T-helper 22 cell (primary cell): Measurements from ENCODE around the gene OSBPL1A.

Experiments used
- DNase-seq: peaks from one replicate; pipeline ENCODE4 v3.0.0-alpha.2; 2020; ENCODE audit warnings: low read depth

Gene OSBPL1A

DNA sequence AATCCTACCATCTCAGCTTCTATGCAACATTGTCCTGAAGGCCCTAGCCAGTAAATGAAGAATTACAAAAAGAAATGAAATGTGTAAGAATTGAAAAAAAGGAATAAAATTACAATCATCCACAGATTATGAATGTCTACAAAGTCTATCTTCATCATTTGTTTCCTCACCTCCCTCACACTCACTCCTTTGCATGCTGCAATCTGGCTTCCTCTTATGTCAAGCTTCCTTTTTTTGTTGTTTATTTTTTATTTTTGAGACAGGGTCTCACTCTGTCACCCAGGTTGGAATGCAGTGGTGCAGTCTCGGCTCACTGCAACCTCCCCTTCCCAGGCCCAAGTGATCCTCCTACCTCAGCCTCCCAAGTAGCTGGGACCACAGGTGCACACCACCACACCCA is 129.7 kb downstream of the OSBPL1A start:
- DNase-seq: no peak

DNA sequence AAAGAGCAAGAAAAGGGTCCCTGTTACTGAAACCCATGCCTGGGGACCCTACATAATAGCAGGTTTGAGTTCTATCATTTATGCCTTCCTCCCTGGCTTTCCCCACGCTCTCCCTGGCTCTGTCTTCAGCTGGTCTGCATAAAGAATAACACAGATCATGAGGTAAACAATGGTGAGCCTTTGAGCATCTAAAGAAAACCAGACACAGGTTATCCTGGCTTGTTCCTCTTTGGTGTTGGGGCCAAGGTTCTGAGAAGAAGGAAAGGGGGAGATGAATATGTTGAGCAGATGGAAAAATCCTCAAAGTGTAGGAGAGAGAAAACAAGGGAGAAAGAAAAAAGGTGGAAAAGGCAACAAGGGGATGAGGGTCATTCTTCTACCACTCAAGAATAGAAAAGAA is 131.5 kb downstream of the OSBPL1A start:
- no peak for DNase-seq

DNA sequence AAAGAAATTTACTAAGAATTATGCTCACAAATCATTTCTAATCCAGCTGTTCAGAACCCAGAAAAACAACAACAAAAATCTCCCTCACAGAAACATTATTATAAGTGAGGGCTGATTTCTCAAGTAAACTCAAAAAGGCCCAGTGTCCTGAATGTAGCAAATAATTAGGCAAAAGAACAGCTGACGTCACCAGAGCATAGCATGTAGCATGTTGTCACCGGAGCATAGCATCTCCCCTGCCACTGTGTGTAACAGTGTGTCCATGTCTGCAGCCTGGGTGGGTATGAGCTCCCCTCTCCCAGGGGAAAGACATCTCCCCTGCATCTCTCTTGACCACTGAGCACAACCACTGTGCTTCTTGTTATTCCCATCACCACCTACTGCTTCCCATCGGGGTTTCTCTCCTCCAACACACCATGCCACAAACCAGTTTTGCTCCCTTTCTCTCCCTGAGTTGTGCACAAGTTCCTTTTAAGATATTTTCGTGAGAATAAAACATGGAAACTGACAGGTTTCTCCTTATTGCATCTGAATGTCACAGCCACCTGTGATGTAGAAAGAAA is 132.0 kb downstream of the OSBPL1A start:
- DNase-seq: no peak

DNA sequence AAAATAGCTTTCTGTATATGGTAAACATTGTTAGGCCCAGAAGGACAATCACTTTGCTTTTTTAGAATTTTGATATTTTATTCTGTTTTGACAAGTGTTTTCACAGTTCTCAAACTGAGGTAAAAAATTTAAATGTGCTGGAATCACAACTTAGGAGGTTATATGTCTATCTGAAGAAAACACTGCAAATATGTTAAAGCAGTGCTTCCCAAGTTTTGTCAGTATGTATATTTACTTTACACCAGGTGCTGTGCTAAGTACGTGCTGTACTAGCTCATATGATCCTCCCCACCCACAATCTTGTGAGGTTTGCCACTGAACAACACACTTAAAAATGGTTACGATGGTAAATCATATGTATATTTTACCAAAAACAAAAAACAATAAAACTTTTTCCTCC is 134.6 kb downstream of the OSBPL1A start:
- DNase-seq: no peak

DNA sequence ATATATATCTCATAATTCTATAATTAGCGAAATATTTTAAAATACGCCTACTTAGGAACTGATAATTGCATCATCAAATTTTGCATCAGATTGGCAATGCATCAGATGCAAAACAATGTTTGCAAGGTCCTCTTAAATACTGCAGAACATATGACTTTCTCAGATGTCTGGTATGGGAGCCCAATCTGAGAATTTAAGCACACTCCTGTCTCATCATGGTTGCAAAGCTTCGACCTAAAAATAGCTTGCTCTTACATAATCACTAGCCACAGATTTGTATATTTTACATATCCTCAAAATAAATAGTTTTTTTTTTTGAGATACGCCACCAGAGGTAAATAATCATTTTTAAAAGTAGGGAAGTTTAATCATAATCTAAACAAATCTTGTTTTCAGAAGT is 135.5 kb downstream of the OSBPL1A start:
- no peak for DNase-seq

DNA sequence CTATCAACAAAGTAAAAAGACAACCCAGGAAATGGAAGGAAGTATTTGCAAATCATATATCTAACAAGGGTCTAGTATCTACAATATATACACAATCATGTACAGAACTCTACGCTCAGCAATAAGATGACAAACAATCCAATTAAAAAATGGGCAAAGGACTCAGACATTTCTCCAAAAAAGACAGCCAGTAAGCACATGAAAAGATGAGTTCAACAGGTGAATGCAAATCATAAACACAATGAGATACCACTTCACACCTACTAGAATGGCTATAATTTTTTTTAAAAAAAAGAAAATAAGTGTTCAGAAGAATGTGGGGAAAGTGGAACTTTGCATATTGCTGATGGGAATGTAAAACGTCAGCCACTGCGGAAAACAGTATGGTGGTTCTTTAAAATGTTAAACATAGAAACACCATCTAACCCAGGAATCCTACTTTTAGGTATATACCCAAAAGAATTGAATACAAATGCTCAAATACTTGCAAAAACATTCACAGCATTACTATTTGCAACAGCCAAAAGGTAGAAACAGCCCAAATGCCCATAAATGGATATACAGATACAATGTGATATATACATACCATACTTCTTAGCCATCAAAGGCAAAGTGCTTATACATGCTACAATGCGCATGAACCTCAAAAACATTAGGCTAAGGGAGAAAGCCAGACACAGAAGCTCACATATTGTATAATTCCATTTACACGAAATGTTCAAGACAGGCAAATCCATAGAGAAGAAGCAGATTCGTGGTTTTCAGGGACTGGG is 137.6 kb downstream of the OSBPL1A start:
- no peak for DNase-seq

DNA sequence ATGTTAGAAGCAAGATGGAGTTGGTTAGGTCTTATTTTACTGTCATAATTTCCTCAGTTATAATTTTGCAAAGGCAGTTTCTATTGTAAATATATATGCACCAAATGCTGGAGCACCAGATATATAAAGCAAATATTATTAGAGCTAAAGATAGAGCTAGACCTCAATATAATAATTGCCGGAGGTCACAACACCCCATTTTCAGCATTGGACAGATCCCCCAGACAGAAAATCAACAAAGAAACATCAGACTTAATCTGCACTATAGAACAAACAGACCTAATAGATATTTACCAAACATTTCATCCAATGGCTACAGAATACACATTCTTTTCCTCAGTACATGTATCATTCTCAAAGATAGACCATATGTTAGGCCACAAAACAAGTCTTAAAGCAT is 143.6 kb downstream of the OSBPL1A start:
- no peak for DNase-seq

GRCh38 chr18:24249716-24250115 is 147.9 kb downstream of the OSBPL1A start:
- DNase-seq: no peak

DNA sequence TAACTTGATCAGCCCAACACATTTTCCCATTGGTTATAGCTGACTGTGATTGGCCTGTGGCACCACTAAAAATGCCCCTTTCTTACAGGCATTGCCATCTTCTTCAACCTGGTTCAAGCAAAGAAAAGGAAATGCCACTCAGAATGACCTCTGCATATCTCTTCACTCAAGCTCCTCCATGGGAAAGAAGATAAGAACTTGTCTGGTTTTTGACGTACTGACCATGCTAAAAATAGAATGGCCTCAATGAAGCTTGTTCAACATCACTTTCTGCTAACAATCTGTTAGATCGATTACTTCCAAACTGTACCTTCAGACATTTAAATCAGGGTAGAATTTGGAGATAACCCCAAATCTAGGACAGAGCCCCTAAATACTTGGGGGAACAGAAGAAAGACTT is 149.3 kb downstream of the OSBPL1A start:
- DNase-seq: no peak

- no peak for DNase-seq
Measured at GRCh38 chr18:24246143-24246542, 151.5 kb downstream of the OSBPL1A start.

- DNase-seq: no peak
Measured at GRCh38 chr18:24244698-24245097, 152.9 kb downstream of the OSBPL1A start.

DNA sequence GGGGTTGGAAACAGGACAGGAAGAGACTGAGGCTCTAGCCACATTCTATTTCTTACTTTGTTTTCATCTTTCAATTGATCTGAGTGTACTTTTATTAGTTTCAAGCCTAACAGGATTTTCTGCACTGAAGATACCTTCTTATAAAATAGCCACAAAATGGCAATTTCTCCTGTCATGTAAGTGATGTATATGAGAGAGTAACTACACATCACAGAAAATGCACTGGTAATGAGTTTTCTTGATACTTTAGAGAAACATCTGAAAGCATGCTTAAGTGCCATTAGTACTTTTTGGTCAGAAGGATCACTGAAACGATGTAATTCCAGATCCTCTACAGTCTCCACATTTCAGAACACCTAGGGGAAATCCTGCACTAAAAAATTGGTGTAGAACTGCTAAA is 153.9 kb downstream of the OSBPL1A start:
- DNase-seq: no peak

DNA sequence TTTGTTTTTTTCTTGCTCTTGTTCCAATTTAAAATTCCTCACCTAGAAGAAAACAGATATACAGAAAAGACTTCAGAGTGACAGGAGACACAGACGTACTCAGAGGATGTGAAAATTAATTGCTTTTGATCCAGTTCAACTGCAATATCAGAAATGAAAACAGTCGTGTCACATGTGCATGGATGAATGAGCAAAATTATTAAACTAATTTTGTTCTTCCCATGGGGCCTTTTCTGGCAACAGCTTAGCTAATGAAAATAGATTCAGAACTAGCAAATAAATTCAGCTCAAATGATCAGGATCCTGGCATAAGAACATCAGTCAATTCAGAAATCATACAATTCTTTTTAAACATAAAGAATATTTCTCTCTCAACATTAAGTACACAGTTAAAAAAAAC is 158.3 kb downstream of the OSBPL1A start:
- DNase-seq: no peak

- no peak for DNase-seq
Measured at GRCh38 chr18:24238387-24238786, 159.2 kb downstream of the OSBPL1A start.

GRCh38 chr18:24234850-24235418 is 162.7 kb downstream of the OSBPL1A start:
- no peak for DNase-seq

DNA sequence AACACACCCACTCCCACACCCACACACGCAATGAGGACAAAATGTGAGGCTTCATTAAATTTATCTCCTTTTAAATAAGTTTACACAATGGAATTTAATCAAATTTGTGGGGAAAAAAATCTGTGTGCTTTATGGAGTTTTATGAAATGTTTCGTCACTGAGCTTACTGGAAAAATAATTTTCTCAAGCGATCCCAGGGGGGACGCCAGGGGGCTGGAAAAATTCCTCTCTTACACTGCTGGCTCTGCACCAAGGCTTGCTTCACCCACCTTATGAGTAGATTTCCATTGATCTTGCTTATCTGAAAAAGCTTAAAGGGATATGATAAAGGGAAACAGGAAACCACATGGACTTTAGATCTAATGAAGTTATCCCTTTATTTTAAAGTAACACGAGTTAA is 163.3 kb downstream of the OSBPL1A start:
- no peak for DNase-seq

GRCh38 chr18:24232800-24233199 is 164.8 kb downstream of the OSBPL1A start:
- no peak for DNase-seq

GRCh38 chr18:24231773-24232735 is 165.6 kb downstream of the OSBPL1A start:
- DNase-seq: no peak

GRCh38 chr18:24230766-24231165 is 166.9 kb downstream of the OSBPL1A start:
- DNase-seq: no peak

GRCh38 chr18:24228667-24229041 is 169.0 kb downstream of the OSBPL1A start:
- no peak for DNase-seq

- no peak for DNase-seq
Measured at GRCh38 chr18:24227977-24228666, 169.5 kb downstream of the OSBPL1A start.

GRCh38 chr18:24220318-24220688 is 177.3 kb downstream of the OSBPL1A start:
- no peak for DNase-seq
